ENCODE results near the gene SPSB1.

Gene SPSB1

DNA sequence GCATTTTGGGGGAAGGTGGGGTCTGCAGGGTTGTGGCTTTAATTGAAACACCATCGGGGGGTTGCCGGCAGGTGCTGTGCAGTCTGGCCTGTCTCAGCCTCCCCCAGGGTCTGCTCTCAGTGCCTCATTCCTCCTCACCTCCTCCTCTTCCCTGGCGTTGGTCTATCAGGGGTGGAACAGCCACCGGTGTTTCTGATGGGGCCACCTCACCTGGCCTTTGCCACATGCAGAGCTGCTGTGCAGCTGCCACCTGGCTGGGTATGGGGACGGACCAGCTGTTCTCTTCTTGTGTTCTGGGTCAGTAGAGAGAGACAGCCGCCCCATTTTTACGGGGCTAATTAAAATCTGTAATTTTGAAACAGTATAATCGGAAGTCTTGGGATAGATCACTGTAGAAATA is 53.9 kb downstream of the SPSB1 start:
- DNase-seq: no peak

DNA sequence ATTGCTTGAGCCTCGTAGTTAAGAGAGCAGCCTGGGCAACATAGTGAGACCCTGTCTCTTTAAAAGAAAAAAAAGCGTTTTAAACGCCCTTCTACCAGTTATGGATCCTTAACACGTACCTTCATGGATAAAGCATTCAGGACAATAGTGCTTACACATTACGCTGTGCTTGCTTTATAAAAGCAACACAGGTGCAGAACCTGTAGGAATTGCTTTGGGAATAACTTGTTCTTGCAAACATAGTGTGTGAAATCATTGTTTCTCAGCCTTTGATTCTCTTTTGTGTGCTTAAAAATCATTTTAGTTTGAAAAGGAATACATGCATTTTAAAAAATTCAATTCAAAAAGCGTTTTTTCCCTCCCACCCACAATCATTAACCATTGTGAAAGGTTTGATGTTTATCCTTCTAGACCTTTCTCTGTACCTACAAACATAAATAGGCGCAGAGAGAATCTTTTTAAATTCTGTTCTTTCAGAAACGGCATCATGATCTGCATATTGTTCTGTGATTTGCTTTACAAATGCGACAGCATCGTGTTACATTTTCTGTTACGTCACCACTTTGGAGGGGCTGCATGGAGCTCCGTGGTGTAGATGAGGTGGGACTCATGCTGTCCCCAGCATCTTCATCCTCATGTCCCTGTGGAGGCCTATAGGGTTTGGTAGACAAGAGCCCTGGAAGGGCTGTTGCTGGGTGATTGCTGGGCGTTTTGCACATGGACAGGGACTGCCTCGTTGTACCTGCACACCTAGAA is 54.6 kb downstream of the SPSB1 start:
- no peak for DNase-seq

DNA sequence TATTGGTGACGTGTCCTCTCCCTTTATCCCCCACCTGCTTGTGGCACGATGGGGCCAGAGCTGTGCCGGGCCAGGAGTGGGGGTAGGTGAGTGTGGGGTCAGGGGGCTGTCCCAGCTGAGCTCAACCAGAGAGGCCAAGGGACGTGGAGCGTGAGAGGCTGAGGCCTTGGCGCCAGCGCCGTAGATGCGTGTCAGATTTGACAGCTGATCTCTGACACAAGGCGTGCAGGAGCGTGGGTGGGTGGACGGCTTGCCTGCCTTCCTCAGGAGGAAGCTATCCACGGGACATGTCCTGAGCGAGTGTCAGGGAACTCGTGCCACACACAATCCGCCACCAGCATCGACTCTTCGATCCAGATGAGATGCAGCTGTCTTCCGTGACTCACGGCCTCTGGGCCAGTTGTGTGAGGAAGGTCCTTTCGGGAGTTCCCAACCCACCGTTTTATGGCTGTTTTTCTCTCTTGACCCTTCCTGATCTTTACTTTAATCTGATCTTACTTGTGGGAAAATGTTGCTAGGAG is 56.7 kb downstream of the SPSB1 start:
- no peak for DNase-seq

DNA sequence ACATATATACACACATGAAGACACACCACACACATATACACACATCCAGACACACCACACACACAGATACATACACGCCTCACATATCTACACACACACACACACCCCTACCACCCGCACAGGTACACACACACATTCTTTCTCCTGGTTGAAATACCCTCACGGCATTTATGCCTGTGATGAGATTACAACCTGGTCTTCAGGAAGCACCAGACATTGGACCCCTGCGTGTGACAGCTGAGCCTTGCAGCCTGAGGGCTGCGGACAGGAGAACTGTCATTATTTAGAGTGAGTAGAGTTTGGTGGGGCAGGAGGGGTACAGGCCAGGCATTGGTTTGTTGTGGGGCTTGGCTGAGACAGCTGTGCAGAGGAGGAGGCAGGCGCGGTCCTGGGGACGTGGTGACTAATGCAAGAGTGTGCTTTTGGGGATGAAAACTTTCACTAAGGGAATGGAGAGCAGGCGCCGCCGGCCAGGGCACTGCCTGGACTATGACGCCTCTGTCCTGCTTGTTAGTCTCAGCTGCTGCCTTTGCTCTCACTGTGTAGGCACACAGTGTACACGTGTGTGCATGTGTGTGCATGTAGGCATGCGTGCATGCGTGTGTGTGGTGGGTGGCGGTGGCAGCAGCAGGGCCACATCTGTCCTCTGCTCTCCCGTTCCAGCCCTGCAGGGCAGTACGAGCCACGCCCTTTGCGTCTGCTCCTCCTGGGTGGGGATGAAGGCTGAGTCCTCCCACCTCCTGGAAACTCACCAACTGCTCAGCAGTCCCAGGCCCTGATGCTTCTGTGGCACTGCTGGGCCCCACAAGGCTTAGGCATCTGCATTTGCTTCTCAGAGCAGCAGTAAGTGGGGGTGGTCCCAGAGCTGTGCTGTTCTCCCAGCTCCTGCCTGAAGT is 57.6 kb downstream of the SPSB1 start:
- no peak for DNase-seq

DNA sequence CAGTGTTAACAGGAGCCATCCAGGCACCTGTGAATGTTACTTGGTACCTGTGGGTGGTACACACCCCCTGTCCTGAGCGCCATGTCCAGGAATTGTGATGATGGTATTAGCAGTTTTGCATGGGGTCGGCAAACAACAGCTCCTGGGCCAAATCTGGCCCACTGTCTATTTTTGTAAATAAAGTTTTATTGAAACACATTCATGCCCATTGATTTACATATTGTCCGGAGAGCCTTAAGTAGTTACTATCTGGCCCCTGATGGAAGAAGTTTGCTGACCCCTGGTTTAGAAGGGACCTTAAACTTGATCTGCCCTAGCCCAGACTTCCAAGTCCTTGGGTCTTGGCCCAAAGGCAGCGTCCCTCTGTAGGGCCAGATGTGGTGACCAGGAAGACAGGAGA is 58.3 kb downstream of the SPSB1 start:
- no peak for DNase-seq

DNA sequence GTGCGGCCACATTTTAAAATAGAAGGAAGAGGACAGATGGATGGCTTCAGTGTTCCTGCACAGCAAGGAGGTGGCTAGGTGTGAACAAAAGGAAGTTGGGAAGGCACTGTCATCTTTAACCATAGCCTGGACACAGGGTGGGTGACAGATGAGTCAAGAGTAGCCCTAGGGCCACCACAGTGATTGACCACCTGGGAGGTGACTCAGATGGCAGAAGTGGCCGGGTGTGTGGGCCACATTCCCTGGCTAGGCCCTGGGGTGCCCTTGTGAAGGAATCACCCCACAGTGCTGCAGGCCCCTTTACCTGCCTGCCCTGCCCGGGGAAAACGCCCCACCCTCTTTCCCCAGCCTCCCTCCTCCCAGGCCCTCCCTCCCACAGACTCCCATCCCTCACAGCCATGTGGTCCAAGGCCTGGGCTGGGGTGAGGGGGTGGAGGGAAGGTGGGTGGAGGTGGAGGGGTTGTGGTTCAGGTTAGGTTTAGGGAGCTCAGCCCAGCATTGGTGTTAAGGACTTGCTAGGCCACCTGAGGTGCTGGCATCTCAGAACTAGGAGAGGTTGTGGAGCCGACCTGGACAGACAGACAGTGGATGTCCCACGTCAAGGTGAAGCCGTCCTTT is 59.1 kb downstream of the SPSB1 start:
- no peak for DNase-seq

DNA sequence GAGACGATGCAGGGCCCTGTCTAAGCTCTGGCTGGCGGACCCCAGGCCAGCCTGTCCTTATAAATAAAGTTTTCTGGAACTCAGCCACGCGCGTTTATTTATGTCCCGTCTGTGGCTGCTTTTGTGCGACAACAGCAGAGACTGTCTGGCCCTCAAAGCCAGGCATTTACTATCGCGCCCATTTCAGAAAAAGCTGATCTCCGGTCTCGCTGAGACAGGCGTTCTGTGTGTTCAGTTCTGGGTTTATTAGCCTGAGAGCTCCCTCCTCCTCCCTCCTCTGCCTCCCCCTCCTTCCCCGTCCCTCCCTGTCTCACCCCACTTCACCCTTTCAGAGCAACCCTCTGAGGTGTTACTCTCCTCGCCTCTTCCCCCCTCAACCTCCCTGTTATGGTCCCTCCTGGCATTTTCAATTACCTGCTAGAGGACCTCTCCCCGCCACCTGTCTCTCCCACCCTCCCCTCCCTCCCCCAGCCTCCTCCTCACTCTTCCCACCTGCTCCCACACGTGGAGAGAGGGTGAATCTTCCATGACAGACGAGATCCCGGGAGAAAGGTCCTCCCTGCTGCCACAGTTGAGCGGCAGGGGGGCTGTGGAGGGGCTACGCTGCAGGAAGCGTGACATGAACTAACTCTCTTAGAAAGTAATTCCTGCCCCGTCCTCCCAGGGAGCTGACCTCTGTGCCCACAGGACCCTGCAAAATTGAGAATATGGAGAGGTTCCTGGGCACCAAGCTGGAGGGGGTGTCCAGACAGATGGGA is 59.9 kb downstream of the SPSB1 start:
- DNase-seq: no peak

DNA sequence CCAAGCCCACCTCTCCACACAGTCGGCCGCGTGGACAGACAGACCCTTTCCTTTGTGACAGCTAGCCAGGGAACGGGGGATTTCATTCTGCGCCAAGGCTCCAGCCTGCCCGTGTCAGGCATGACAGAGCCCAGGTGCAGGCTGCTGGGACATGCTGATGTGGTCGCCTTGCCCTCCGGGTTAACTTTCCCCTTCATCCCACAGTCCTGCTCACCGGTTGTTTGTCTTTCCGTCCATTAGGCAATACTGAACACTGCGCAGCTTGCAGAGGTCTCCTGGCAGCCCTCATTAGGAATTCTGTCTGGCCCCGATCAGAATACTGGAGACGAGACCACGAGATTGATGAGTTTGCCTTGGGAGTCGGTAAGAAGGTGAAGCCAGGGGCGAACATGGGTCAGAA is 62.8 kb downstream of the SPSB1 start:
- DNase-seq: no peak

DNA sequence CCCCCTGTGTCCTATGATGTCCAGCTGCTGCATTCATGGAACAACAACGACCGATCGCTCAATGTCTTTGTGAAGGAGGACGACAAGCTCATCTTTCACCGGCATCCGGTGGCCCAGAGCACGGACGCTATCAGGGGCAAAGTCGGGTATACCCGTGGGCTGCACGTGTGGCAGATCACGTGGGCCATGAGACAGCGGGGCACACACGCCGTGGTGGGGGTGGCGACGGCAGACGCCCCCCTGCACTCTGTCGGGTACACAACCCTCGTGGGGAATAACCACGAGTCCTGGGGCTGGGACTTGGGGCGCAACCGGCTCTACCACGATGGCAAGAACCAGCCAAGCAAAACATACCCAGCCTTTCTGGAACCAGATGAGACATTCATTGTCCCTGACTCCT is 63.3 kb downstream of the SPSB1 start:
- no peak for DNase-seq

DNA sequence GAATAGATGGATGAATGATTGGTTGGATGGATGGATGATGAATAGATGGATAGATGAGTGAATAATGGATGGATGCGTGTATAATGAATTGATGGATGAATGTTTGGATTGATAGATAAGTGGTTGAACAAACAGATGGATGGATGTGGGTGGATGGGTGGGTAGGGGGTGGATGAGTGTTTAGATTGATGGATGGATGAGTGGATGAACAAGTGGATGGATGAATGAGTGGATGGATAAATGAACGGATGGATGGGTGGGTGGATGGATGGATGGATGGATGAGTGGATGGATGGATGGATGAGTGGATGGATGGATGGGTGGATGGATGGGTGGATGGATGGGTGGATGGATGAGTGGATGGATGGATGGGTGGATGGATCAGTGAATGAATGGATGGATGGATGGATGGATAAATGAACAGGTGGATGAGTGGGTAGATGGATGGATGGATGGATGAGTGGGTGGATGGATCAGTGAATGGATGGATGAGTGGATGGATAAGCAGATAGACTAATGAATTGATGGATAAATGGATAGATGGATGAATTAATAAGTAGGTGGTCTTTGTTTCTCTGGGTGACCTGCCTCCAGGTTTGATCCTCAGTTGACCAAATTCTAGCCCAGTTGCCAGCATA is 64.3 kb downstream of the SPSB1 start:
- no peak for DNase-seq

DNA sequence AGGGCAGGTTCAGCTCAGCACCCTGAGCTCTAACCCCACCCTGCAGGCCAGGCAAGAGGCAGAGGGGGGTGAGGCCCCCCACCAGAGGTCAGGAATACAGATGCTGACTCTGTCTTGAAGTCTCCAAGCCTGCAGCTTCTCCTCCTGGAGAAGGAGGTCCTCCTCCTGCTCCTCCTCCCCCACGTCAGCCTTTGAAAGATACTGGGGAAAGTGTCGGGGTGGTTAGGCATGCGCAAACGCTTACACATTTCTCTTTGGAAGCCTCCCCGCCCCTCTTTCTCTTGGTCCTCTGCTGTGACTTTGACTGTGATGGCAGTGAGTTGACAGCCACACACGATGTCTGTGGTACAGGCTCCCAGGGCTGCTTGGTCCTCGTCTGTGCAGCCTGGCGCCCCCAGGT is 65.3 kb downstream of the SPSB1 start:
- no peak for DNase-seq

DNA sequence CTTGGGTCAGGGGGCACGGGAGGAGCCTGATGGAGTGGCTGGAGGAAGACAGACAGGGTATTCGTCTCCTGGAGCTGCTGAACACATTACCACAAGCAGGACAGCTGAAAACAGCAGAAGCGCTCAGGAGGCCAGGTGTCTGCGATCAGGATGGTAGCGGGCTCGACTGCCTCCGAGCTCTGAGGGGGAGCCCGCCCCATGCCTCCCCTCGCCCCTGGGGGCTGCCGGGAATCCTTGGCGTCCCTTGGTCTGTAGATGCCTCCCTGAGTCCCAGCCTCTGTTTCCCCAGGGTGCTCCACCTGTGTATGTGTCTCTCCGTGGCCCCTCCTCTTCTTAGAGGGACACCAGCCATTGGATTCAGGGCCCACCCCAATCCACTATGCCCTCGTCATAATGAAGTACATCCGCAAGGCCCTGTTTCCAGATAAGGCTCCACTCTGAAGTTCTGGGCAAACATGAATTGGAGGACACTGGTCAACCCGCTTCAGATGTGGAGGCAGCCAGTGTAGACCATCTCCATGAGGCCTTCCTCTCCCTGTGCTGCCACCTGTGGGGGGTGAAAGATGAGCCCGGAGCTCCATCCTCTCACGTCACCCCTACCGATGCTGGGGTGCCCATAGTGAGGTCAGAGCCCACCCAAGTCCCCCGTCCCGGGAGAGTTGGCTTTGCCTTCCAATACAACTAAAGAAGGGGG is 67.8 kb downstream of the SPSB1 start:
- no peak for DNase-seq

DNA sequence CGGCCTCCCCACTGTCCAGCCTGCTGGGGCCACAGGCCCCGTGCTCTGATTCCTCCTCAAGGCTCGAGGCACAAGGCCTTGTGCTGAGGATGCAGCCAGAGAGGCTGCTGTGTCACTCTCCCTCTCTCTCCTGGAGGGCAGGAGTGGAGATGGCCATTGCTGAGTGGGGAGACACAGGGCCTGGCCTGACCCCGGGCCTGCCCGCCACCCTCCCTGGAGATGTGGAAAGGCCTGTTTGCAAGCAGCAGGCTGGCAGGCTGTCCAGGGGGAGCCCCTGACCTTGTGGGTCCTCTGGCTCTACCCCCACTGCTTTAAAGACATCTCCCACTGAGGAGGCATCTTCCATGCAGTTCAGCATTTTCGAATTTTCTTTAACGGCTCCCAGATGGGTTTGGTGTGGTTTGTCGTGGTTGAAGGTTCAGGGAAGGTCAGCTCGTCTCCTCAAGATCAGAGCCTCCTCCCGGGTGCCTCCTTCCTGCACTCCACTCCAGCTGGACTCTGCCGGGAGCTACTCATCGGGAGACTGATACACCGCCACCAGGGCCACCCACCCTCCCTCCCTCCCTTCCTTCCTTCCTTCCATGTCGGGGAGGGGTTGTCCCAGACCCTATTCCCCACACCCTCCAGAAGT is 69.1 kb downstream of the SPSB1 start:
- DNase-seq: no peak

DNA sequence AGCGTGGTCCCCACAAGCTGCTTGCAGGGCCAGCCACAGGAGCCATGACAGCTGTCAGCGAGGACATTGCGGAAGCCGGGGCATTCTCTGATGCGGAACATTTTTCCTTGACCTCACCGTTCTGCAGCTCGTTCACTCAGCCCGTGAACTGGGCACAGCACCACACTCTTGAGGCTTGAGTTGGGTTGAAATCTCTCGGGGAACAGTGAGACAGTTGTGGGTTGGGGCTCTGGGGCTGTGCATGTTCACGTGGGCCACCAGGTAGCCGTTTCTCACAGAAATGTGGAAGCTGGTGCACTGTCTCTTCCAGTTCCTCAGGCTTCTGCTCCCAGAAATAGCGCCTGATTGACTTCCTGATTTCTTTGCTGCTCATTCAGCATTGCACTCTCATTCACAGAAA is 69.8 kb downstream of the SPSB1 start:
- no peak for DNase-seq

DNA sequence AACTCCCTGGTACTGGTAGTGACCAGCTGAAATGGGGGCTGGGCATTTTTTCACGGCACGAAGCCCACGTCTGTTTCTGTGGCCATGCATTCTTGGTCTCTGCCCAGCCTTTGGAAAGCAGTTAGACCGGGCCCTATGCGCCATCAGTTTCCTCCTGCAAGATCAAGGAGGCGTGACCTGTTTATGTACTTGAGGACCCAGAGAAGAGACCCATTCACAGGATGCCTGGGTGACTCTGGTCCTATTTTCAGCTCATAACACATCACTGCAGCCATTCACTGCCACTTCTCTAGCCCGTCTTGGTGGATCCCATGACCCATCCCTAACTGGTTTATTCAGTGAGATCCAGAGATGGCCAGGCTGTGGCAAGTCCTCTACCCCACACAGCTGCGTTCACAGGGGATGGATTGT is 70.4 kb downstream of the SPSB1 start:
- no peak for DNase-seq

DNA sequence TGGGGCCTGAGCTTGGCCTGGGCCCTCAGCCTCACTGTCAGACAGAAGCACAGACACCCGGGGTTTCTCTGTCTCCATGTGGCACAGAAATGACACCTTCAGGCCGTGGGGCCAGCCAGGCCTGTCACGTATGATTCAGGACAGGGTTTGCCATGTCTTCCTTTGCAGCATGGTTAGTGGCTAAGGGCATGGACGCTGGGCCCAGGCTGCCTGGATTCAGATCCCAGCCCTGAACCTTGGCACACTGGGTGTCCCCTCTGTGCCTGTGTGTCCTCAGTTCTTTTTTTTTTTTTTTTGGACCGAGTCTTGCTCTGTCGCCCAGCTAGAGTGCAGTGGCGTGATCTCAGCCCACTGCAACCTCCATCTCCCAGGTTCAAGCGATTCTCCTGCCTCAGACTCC is 73.6 kb downstream of the SPSB1 start:
- DNase-seq: no peak

DNA sequence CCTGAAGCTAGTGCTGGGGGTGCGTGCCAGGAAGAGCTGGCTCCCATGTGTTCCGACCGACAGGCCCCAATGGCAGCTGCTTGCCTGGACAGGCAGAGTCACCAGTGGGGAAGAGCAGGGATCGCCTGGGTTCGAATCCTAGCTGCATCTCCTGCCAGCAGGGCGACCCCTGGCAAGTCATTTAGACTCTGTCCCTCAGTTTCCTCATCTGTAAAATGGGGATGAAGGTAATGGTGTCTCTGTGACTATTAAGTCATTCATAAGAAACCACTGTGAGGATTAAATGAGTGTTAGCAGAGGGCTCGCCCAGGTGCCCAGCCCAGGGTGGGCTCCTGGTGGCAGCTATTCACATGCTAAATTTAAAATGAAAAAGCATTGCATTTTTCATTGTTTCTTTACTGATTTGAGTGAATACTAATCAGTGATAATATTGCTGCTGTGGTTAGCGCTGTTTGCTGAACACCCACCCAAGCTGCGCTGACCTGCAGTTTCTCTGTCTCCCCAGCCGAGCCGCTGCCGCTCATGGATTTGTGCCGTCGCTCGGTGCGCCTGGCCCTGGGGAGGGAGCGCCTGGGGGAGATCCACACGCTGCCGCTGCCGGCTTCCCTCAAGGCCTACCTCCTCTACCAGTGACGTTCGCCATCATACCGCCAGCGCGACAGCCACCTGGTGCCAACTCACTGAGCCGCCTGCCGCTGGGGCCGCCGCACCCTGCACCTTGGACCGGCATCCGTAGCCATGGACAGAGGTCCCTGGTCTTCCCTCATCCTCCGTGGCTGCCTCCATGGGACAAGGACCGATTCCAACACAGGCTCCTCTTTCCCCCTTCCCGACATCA is 74.5 kb downstream of the SPSB1 start:
- DNase-seq: no peak

DNA sequence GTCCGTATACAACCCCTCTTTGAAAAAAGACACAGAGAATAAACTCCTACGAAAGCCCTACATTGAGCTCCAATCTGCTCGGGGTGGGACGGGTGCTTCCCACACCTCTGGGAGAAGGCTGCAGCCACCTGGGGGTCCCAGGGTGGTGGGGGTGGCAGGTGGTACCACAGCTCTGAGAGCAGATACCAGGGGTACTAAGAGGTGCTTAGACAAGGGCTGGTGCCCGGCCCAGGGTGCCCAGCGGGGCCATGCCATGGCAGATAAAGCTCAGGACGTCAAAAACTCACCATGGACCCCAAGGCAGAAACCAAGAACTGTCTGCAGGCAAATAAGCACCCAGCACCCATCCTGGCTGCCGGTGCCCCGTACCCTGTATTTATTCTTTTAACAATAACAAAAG is 75.1 kb downstream of the SPSB1 start:
- DNase-seq: no peak

DNA sequence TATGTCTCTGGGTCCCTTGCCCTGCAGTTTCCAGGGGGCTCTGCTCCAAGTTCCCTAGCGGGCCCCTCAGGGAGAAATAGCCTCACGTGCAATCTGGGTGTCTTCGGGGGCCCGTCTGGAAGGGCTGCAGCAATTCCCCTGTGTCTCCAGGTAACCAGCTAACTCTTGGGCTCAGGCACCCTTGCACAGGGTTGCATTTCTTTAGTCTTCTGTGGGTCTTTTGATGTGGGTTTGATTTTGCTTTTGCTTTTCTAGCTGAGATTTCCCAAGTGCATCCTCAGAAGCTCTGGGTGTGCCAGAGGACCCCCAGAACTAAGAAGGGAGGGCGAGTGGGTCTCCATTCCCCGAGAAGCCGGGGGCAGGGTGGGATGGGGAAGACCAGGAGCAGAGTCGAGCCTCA is 75.7 kb downstream of the SPSB1 start:
- no peak for DNase-seq

Measured in stimulated activated CD4-positive, alpha-beta T cell treated with anti-CD3 and anti-CD28 coated beads, Interleukin-2, amount 100 ng/mL, for 24 hours (primary cell).